SU-DHL-6 (cell line): ENCODE data around the gene SLC52A3.

Experiments used
- H2AFZ ChIP-seq: fragments of 200-600 bp; sonication (generic); 2 replicates; pipeline ENCODE4 v1.6.1; 2014; ENCODE audit warnings: low read depth, mild to moderate bottlenecking, moderate library complexity, mixed read lengths, antibody characterized with exemption, low read length; ENCODE audit not compliant: severe bottlenecking
- H3F3A ChIP-seq: fragments of 200-600 bp; shearing (Covaris generic); 2 replicates; pipeline ENCODE4 v1.6.0; 2016; ENCODE audit warnings: antibody characterized with exemption, mild to moderate bottlenecking; ENCODE audit not compliant: insufficient read depth
- H3K27ac ChIP-seq: fragments of 200-600 bp; sonication (generic); 2 replicates; pipeline ENCODE4 v1.5.1; 2016; ENCODE audit warnings: low read depth, mild to moderate bottlenecking, low read length, moderate library complexity, mixed read lengths
- H3K27me3 ChIP-seq: fragments of 200-600 bp; sonication (generic), shearing (Covaris generic); 2 replicates; pipeline ENCODE4 v1.6.0; 2014; ENCODE audit warnings: mild to moderate bottlenecking, low read length
- H3K36me3 ChIP-seq: fragments of 200-600 bp; sonication (generic); 2 replicates; pipeline ENCODE4 v1.6.1; 2014; ENCODE audit warnings: mild to moderate bottlenecking, low read length, mixed read lengths
- H3K4me2 ChIP-seq: fragments of 300-600, 200-600 bp; shearing (Covaris generic), sonication (generic); 2 replicates; pipeline ENCODE4 v1.6.0; 2014; ENCODE audit warnings: low read length, low read depth, mild to moderate bottlenecking; ENCODE audit not compliant: poor library complexity, severe bottlenecking
- H3K4me3 ChIP-seq: fragments of 200-600 bp; sonication (generic); 2 replicates; pipeline ENCODE4 v1.5.1; 2014; ENCODE audit warnings: antibody characterized with exemption, low read length, mild to moderate bottlenecking, mixed read lengths; ENCODE audit not compliant: insufficient read depth, poor library complexity, severe bottlenecking
- H3K79me2 ChIP-seq: fragments of 200-600 bp; sonication (generic); 2 replicates; pipeline ENCODE4 v1.6.1; 2014; ENCODE audit warnings: mild to moderate bottlenecking, low read length, moderate library complexity; ENCODE audit not compliant: insufficient read depth
- H3K9ac ChIP-seq: fragments of 200-600 bp; sonication (generic); 2 replicates; pipeline ENCODE4 v1.7.0; 2014; ENCODE audit warnings: mild to moderate bottlenecking, low read length
- H3K9me2 ChIP-seq: fragments of 200-600 bp; sonication (generic); replicated peaks from 2 replicates; pipeline ENCODE4 v1.6.1; 2014; ENCODE audit warnings: low read length; ENCODE audit not compliant: insufficient read depth
- H3K9me3 ChIP-seq: fragments of 200-600 bp; sonication (generic); 2 replicates; pipeline ENCODE4 v1.6.1; 2014; ENCODE audit warnings: low read length, mixed read lengths; ENCODE audit not compliant: insufficient read depth
- H4K20me1 ChIP-seq: fragments of 200-600 bp; sonication (generic); 2 replicates; pipeline ENCODE4 v1.6.1; 2014; ENCODE audit warnings: low read depth, mild to moderate bottlenecking, antibody characterized with exemption, low read length, moderate library complexity, mixed read lengths
- CTCF ChIP-seq: fragments of 200-600 bp; sonication (generic); IDR thresholded peaks from one replicate; pipeline ENCODE4 v1.5.1; 2017; ENCODE audit warnings: antibody characterized with exemption, mild to moderate bottlenecking, low read length, moderate library complexity; ENCODE audit not compliant: insufficient read depth, poor library complexity, severe bottlenecking
- EZH2phosphoT487 ChIP-seq: fragments of 200-600 bp; sonication (generic), shearing (Covaris generic); conservative IDR thresholded peaks from 2 replicates; pipeline ENCODE4 v1.6.1; 2018; ENCODE audit warnings: mild to moderate bottlenecking, antibody characterized with exemption, low read length, moderate library complexity, mixed read lengths

The SLC52A3 gene

DNA sequence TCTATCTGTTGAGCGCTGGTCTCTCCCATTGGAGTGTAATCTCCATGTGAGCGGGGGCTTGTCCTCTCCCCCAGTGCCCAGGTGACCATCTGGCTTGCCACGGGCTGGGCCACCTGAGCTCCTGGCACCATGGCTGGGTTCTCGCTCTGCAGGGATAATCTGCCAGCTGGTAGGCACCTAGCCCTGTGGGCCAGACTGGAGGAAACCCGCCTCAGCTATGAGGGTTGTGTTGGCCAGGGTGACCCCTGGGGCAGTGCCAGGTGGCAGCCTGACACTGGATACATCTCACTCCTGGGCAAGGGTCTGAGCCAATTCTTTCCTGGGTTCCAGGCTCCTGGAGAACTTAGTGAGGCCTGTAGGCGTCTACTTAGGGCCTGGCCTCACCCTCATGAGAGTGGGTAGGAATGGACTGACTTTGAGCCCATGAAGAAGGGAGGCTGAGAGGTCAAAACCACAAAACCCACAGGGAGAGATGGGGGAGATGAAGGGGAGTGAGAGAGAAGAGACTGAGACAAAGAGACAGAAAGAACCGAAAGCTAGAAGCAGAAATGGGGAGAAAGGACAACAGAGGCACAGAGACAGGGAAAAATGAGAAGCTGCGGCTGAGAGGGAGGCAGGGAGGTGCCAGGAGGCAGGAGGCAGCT is 5.8 kb upstream of the SLC52A3 start:
- Histone ChIP-seq H4K20me1 (no peaks in the 10 kb centered on the region), H2AFZ (no peak overlapping the region), H3K9ac (no peak overlapping the region), H3K4me3 (no peak overlapping the region), H3F3A (no peaks in the 10 kb centered on the region), H3K27ac (no peak overlapping the region), H3K9me2 (no peaks in the 10 kb centered on the region), H3K4me2 (no peak overlapping the region), H3K36me3 (no peaks in the 10 kb centered on the region), H3K79me2 (no peaks in the 10 kb centered on the region), H3K9me3 (no peaks in the 10 kb centered on the region), H3K27me3 (no peaks in the 10 kb centered on the region)
- TF ChIP-seq CTCF: no peak
- TF ChIP-seq EZH2phosphoT487: no peak

GRCh38 chr20:772806-773205 is 4.5 kb upstream of the SLC52A3 start:
- Histone ChIP-seq H3K4me2 (no peak overlapping the region), H3K9me3 (no peaks in the 10 kb centered on the region), H3K79me2 (no peaks in the 10 kb centered on the region), H3F3A (no peaks in the 10 kb centered on the region), H3K4me3 (no peak overlapping the region), H3K9me2 (no peaks in the 10 kb centered on the region), H2AFZ (no peak overlapping the region), H3K27ac (no peak overlapping the region), H3K36me3 (no peaks in the 10 kb centered on the region), H4K20me1 (no peaks in the 10 kb centered on the region), H3K9ac (no peak overlapping the region), H3K27me3 (no peaks in the 10 kb centered on the region)
- no peak for TF ChIP-seq CTCF
- no peak for TF ChIP-seq EZH2phosphoT487

DNA sequence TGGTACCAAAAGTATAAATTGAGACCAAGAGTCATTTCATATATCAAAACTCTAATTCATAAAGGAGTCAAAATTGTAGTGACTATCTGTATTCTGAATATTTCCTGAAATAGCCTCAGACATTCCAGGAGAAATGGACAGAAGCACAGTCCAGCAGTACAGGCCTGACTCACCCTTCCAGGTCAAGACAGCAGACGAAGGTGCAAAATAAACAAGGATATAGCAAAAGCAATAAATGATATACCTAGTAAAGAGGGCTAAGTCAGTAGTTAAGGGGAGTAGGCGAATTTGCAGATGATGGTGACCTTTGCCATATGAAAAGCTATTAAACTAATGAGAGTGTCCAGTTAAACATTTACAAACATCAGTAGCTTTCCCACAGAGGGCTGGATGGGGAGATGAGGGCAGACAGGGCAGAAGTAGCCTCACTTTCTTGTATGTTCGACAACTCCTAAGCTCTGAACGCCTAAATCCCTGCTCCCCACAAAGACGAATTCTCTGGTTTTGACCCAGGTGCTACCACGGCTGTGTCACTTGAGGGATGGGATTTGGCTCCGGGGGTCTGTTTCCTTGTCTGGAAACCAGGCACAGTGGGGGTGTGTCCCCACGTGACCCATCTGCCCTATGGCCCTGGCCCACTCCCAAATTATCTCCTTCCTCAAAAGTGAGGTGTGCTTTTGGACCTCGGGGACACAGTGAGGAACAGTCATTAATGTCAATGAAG is 3.6 kb upstream of the SLC52A3 start:
- Histone ChIP-seq H3K9me2 (no peaks in the 10 kb centered on the region), H4K20me1 (no peaks in the 10 kb centered on the region), H3K9me3 (no peaks in the 10 kb centered on the region), H3K36me3 (no peaks in the 10 kb centered on the region), H3F3A (no peaks in the 10 kb centered on the region), H2AFZ (no peak overlapping the region), H3K4me2 (no peak overlapping the region), H3K79me2 (no peaks in the 10 kb centered on the region), H3K4me3 (no peak overlapping the region), H3K9ac (no peak overlapping the region), H3K27me3 (no peaks in the 10 kb centered on the region), H3K27ac (no peak overlapping the region)
- TF ChIP-seq CTCF (no peak), EZH2phosphoT487 (no peak)
